Measurements from ENCODE around the gene CAVIN2.
"Not testable (repeated sequence)": the region's sequence is repeated elsewhere in the genome, so short reads cannot be mapped to it uniquely, and the experiment has no call there.

The CAVIN2 gene

DNA sequence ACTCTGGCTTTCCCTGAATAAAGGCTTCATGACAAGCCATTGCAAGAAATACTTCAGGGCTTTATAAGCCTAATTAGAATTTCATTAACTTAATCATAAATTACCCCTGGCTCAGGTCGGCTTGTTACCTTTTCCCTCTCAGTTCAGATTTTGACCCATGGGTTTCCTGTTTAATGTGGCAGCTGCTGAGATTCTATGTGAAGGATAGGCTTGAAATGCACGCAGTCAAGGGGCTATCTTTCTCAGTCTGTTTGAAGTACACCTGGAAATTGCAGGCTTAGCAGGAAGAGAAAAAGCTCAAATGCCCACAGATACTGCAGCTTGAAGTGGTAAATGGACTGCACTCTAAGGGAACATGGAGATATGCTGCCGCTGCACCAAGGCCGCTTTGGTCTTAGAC is 49.4 kb downstream of the CAVIN2 start:
- DNase-seq = no peak

DNA sequence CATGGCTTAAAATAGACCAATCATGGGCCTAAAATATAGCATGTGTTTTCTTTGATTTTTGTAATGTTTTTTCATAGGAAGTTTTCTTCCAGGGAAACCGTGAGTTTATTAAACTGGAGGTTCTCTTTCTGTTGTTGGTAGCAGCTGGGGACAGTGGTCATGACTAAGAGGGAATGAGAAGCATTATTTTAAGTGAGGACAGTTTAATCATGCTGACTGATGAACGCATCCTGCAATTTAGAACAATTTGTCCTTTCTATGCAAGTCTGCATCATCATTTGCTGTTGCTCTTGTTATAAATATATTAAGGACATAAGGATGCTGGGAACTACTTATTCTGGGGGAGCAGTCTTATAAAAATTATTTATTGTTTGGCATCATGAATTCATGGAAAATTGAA is 51.2 kb downstream of the CAVIN2 start:
- DNase-seq = no peak

GRCh38 chr2:191791953-191792560 is 54.8 kb downstream of the CAVIN2 start:
- DNase-seq = no peak

DNA sequence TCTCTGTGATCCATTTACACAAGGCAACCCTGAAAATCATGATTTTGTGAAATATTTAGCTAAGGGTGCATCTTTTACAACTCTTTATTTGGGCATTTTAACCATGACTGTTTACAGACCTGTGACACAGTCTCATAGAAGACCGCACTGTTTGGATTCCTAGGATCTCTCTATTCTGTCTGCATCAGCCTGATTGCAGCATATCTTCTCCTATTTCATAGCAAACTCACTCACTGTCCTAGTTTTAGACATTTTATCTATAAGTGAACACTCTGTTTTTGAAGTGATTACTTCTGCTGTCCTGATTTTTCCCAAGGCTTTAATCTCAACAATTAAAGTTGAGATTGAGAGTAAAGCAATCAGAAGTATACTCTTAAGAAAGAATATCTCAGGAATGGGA is 56.2 kb downstream of the CAVIN2 start:
- no peak for DNase-seq

- no peak for DNase-seq
Measured at GRCh38 chr2:191789796-191790195, 57.1 kb downstream of the CAVIN2 start.

- no peak for DNase-seq
Measured at GRCh38 chr2:191786694-191787093, 60.2 kb downstream of the CAVIN2 start.

DNA sequence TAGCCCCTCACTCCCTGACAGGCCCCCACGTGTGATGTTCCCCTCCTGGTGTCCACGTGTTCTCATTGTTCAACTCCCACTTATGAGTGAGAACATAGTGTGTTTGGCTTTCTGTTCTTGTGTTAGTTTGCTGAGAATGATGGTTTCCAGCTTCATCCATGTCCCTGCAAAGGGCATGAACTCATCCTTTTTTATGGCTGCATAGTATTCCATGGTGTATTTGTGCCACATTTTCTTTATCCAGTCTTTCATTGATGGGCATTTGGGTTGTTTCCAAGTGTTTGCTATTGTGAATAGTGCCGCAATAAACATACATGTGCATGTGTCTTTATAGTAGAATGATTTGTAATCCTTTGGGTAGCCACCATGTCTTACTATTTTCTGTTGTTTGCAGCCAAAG is 61.2 kb downstream of the CAVIN2 start:
- not testable (repeated sequence) for DNase-seq

Data from activated CD8-positive, alpha-beta memory T cell treated with anti-CD3 and anti-CD28 coated beads, Interleukin-2, amount 50 U/mL, for 48 hours (primary cell).